Measurements from ENCODE around the gene MED7. TPM values are rescaled to one million over a fixed set of nuclear protein-coding genes. Genes with fewer than 3 reads are reported as not detected.

The MED7 gene
- total and polyA plus RNA-seq, 2 of the 8 experiments (the other 6 are each of a cell fraction or from before 2014, with no cell fraction given), result 6.9 to 9.5 TPM

DNA sequence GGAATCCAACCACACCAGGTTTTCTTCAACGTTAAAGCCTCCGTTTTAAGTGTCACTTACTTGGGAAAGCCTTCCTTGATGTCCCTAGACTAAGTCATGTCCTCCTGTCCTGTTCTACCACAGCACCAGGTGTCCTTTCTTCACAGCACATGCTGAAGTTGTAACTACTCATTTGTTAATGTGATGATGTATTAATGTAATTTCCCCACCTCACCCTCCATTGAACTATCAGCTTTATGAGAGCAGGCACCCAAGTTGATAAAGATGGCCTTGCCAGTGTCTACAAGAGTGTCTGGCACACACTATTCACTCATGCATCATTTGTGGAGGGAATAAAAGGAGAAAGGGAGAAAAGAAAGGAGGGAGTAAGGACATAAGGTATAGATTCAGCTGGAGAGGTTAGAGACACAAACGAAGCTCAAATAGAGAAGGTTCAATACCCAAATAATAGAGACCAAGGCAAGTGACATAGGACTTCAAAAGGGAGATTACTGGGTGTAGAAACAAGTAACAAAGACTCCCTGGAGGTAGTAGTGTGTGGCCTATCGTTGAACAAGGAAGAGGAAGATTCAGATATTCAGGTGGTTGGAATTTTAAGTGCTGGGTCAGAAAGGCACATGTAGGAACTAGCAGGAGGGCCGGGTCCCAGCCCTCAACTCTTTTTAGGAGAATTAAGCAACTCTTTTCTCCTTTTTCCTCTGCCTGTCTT lies 44.5 kb upstream of the MED7 start:
- no peaks in the 10 kb centered on the region for H3K79me1 ChIP-seq (ENCODE audit: low read depth, low read length)
- POLR2A ChIA-PET (ENCODE audit: partially characterized antibody), result interaction anchor here (0.6 kb wide), 1 partner anchor 74 kb away, joined by 3 read pairs; no protein-coding TSS in a partner anchor
- FAIRE-seq (no peak), DNase-seq (ENCODE audit: low read depth in 1 of 2, low spot score in 2 of 2) (no peak)
- H4K91ac ChIP-seq (replicated peaks; ENCODE audit: insufficient read length, low read length), result no peak overlapping the region
- H4K20me1 ChIP-seq (replicated peaks in 1 of 2; ENCODE audit: control insufficient read depth in 1 of 2, insufficient read depth in 2 of 2, low read length in 2 of 2), result peaks cover 0 to 2% of the 10 kb centered on the region in 2 experiments
- H2AK5ac ChIP-seq (ENCODE audit: low read depth, low read length), result 0 out of 2 replicates have a peak overlapping the region, but pooled peaks have one; percentile 44
- 68% methylated on average over 5 of the region's 5 CpGs; no CpG with 5 or more reads in 1 of the 2 experiments for WGBS, 2 experiments (ENCODE audit: extremely low coverage in 1 of 2, insufficient coverage in 1 of 2, insufficient read length in 1 of 2, insufficient replicate concordance in 2 of 2, low coverage in 1 of 2, low lambda C conversion rate in 2 of 2, missing lambda C conversion rate in 1 of 2)
- H4K8ac ChIP-seq (ENCODE audit: extremely low read depth, insufficient read depth, low read length), result no peak overlapping the region
- no peak overlapping the region for H3K23ac ChIP-seq (ENCODE audit: insufficient read length)
- no peak overlapping the region for H3K4me3 ChIP-seq (ENCODE audit: extremely low read depth in 1 of 4, insufficient read depth in 2 of 4, low read depth in 3 of 4, low read length in 4 of 4)
- CTCF ChIA-PET (ENCODE audit: partially characterized antibody), result interaction anchor here (0.5 to 0.7 kb wide), 4 partner anchors 19 to 1354 kb away, joined by 3 to 4 read pairs (median 3); no protein-coding TSS in a partner anchor
- no peaks in the 10 kb centered on the region for H3K9me3 ChIP-seq (ENCODE audit: insufficient read depth in 2 of 2, low read depth in 1 of 2, low read length in 1 of 2)
- no peak overlapping the region for H2AFZ ChIP-seq (ENCODE audit: low read length)
- H3K4ac ChIP-seq (replicated peaks; ENCODE audit: insufficient read length, low read depth, low read length), result no peak overlapping the region
- no peak overlapping the region for H3K27ac ChIP-seq (ENCODE audit: low read depth, low read length)
- H3K79me2 ChIP-seq (ENCODE audit: control insufficient read depth in 1 of 2, insufficient read depth in 2 of 2, low read length in 2 of 2), result no peaks in the 10 kb centered on the region
- H2BK12ac ChIP-seq (ENCODE audit: low read depth, low read length), result no peak overlapping the region
- H2BK120ac ChIP-seq (replicated peaks; ENCODE audit: low read depth, low read length), result no peak overlapping the region
- no peak overlapping the region for H3K14ac ChIP-seq (ENCODE audit: insufficient read length)
- H3K4me1 ChIP-seq (replicated peaks in 1 of 4; ENCODE audit: control insufficient read depth in 3 of 4, insufficient read depth in 4 of 4, low read length in 3 of 4), result no peaks in the 10 kb centered on the region
- no peak overlapping the region for H2BK15ac ChIP-seq (ENCODE audit: low read length)
- TF ChIP-seq TCF12 (IDR thresholded peaks at IDR 0.05; ENCODE audit: low read depth, low read length) (peak; percentile 67; the same call in 1 of the 2 replicates), TEAD4 (IDR thresholded peaks at IDR 0.05; ENCODE audit: low read depth, low read length) (0 out of 2 replicates have a peak, but pooled peaks have one; percentile 6), SUZ12 (IDR thresholded peaks at IDR 0.05; ENCODE audit: low read length) (no peak), NANOG (IDR thresholded peaks at IDR 0.05; ENCODE audit: insufficient read depth, low read depth, low read length, poor library complexity, severe bottlenecking) (peak; percentile 57), POLR2A (IDR thresholded peaks at IDR 0.05; ENCODE audit: control extremely low read depth in 1 of 2, low read depth in 2 of 2, low read length in 2 of 2) (no peak), CBX5 (IDR thresholded peaks at IDR 0.05; ENCODE audit: low read depth, low read length) (no peak), POU5F1 (IDR thresholded peaks at IDR 0.05; ENCODE audit: low read depth, low read length) (no peak)
- H3K4me2 ChIP-seq (ENCODE audit: insufficient read depth in 1 of 2, low read depth in 2 of 2, low read length in 2 of 2), result no peak overlapping the region
- no peaks in the 10 kb centered on the region for H3K23me2 ChIP-seq (ENCODE audit: low read depth, low read length)
- H3K36me3 ChIP-seq (ENCODE audit: control insufficient read depth in 2 of 4, insufficient read depth in 4 of 4, low read length in 3 of 4), result no peaks in the 10 kb centered on the region
- no peak overlapping the region for H2BK5ac ChIP-seq (ENCODE audit: low read depth, low read length)
- H3K27me3 ChIP-seq (replicated peaks in 1 of 4; ENCODE audit: control insufficient read depth in 3 of 4, extremely low read depth in 1 of 4, insufficient read depth in 3 of 4, low read length in 3 of 4), result peaks cover 1 to 30% (median 12%) of the 10 kb centered on the region in 4 experiments
- no peak overlapping the region for H2BK20ac ChIP-seq (ENCODE audit: low read length)
- H3K56ac ChIP-seq (replicated peaks; ENCODE audit: insufficient read length, low read depth, low read length), result no peak overlapping the region
- no peak overlapping the region for H3K9ac ChIP-seq (replicated peaks in 1 of 4; ENCODE audit: extremely low read depth in 1 of 4, low read depth in 3 of 4, low read length in 3 of 4)
- no peak overlapping the region for H3K18ac ChIP-seq (ENCODE audit: extremely low read depth, low read length)
- no peak overlapping the region for H4K5ac ChIP-seq (ENCODE audit: insufficient read length, low read depth, low read length)
